ENCODE data around the gene SOX10.

Gene SOX10

DNA sequence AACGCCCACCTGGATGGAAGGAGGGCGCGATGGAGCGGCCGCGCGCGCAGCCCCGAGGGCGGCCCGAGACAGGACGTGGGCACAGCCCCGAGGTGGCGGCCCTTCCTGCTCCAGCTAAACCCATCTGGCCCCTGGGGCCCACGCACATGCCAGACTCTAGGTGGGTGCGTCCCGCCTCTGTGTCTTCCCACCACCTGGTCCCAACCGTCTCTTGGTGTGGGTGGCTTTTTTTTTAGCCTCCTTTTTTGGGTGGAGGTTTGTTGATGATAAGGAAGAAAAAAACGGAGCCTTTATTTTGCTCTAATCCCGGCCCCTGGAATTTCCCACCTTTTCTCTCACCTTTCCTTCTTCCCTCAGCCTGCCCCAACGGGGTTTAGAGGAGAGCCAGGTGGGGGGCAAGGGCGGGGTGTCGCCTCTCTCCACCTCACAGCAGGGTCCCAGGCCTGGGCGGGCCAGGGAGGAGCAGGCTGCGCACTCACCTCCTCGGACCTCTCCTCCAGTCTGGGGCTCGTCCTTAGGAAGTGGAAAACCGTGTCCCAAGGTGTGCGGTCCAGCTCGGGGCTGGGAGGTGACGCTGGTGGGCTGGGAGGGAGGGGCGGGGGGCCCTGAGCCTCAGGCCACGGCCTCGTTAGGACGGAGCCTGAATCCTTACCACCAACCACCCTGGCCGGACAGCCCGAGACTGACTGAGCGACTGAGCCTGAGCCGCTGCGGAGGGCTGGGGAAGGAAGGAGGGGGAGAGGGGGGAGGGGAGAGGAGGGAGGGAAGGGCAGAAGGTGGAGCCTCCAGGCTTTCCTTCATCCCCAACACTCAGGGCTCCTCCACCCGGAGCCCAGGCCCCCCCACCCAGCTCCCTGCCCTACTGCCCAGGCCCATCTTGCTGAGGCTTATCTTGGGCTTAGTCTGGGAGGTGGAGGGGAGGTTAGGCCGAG, at the start of gene SOX10:
Gene SOX10 (minus strand): TSS at position 696 of the 932 bp plus-strand sequence. CDS start 771 bp downstream, outside the sequence.
- DNase-seq: no peak

DNA sequence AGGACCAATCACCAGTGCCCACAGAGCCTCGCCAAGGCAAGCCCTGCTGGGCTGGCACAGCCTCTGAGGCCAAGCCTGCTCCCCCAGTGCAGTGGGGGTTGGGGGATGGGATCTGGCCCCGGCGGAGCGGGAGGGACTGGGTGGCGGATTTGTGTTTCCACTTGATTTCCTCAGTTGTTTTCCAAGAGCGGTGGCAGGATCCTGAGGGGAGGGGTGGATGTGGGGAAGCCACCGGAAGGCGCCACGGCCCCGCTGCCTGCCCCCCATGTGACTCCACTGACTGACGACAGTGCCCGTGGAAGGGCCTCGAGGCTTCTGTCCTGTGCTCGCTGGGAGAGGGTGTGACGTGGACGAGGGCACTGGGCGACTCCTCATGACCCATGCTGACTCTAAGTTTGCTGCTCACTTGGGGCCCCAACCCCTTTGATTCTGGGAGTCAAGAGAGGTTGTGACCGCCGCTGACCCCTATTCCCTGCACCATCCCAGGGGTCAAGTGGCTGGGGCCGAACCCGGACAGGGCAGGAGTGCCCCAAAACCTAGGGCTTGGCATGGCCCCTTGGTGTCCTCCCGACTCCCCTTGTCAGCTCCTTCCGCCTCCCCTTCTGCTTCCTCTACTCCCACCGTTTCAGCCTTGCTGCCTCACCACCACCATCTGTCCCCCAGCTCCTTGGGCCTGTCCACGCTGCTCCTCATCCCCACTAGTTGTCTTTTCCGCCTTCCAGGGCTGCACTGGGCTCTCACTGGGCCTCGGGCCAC, 49.3 kb upstream of the SOX10 start:
- no peak for DNase-seq

DNA sequence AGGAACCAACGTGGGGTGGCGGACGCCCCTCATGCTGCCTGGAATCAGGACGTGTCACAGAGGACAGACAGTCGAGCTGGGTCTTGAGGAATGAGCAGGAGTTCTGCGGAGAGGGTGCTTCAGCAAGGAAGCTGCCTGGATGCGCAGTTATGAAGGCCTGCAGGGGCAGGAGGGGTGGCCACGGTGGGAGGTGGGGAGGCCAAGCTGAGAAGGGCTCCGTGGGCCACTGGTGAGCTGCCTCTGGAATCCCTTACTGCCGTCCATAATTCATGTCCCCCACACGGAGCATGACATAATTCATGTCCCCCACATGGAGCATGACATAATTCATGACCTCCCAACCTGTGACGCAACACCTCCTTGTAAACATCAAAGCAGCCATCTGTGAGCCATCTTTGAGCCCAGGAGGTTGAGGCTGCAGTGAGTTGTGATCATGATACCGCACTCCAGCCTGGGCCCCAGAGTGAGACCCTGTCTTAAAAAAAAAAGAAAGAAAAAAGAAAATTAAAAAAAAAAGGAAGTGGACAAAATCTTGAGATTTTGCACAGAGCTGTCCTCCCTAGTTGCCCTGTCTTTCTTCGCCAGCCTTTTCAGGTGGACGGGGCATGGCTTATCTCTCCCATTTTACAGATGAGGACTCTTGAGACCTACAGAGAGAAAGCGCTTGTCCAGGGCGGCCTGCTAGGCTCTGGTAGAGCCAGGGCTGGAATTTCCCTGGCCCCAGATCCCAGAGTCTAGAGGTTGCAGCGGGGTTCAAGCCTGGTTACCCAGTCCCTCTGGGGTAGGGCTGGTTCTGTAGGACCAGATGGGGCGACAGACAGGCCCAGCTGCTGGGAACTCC, 48.5 kb upstream of the SOX10 start:
- no peak for DNase-seq

- DNase-seq: no peak
These were observed 47.1 kb upstream of the SOX10 start for GRCh38 chr22:38031491-38031890.

GRCh38 chr22:38030311-38031133, 46.2 kb upstream of the SOX10 start:
- DNase-seq: no peak

GRCh38 chr22:38029901-38030300, 45.5 kb upstream of the SOX10 start:
- DNase-seq: no peak

GRCh38 chr22:38029370-38029769, 45.0 kb upstream of the SOX10 start:
- no peak for DNase-seq

GRCh38 chr22:38028344-38029130, 44.2 kb upstream of the SOX10 start:
- no peak for DNase-seq

- DNase-seq: no peak
These were observed 43.1 kb upstream of the SOX10 start for GRCh38 chr22:38027487-38027886.

DNA sequence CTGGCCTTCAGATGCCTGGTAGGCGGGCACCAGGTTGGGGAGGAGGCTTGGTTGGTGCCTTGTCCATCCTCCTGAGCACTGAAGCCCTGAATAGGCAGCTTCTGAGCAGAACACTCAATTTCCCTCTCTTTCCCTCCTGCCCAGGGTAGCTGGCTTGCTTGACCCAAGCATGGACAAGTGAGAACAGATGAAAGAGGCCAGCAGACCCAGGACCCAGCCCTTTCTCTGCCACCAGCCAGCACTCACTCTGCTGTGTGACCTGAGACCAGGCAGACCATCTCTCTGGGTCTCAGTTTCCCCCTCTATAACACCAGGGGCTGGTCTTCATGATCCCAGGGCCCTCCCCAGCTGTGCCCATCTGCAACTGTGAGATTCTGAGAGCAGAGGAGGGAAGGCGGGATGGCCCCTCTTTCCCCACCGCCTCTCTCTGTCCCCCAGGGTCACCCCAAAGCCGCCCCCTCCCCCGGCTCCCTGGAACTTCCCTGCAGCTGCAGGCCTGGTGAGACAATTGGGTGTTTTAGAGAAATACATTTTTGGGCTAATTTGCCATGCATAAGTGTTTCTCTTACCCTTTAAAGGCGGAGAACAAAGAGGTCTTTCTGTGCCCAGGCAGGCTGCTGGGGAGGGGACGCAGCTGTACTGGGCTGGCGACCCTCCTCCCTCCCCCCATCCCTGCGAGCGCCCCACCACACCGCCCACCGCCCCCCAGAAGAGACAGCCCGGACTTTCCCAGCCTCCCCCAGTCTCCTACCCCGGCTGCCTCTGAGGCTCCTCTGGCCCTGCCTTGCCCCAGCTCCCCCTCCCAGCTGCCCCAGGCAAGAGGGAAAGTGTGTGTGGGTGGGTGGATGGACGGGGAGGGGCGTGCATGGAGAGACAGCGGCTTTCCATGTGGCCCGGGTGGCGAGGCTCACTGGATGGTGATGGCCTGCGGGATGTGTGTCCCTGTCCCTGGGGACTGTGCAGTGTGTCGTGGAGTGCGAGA, 42.1 kb upstream of the SOX10 start:
- DNase-seq: no peak

GRCh38 chr22:38025514-38025913, 41.2 kb upstream of the SOX10 start:
- no peak for DNase-seq

GRCh38 chr22:38023045-38023444, 38.7 kb upstream of the SOX10 start:
- no peak for DNase-seq

DNA sequence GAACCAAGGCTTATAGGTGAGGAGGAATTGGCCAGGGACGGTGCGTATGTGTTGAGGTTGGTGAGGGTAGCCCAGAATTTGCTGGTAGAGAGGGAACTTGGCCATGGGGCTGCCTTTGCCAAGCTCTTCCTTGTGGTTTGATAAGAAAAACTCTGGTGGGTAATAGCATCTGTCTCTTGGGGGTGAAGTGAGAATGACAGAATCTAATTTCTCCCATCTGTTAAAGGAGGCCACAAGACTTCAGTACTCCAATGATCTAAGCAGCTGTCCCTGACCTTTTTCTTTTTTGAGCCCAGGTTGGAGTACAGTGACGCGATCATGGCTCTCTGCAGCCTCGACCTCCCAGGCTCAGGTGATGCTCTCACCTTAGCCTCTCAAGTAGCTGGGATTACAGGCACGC, 36.9 kb upstream of the SOX10 start:
- no peak for DNase-seq

DNA sequence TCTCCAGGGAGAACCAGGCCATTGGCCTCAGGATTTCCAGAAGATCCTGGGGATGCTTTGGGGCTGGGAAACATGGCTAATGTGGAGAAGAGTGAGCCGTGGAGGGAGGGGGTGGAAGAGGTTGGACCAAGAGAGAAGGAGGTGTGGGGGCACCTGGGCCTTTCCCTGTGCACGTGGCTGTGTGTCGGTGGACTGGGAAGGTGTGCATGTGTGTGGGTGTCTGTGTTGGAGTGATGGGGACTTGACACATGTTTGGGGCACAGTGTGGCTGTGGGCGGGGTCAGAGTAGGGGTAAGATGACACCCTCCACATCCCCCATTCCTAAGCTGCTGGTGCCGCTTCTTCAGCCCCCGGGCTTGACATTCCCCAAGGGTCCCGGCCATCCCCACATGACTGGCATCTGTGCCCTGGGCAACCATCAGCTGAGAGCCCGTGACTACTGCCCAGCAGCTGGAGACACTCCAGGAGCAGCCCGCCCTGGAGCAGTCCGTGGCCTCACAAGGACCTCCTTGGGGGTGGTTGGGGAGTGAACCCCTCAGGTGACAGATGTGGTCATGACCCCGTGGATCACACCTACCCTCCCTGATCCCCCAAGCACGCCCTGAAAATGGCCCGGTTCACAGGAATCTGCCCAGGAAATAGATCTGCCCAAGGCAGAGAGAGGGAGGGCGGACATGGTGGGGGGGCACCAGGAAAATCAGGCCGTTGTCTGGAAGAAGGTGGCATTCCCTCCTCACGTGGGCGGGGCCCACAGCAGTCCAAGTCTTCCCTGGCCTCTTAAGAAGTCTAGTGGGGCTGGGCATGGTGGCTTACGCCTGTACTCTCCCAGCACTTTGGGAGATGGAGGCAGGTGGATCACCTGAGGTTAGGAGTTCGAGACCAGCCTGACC, 34.8 kb upstream of the SOX10 start:
- DNase-seq: no peak

DNA sequence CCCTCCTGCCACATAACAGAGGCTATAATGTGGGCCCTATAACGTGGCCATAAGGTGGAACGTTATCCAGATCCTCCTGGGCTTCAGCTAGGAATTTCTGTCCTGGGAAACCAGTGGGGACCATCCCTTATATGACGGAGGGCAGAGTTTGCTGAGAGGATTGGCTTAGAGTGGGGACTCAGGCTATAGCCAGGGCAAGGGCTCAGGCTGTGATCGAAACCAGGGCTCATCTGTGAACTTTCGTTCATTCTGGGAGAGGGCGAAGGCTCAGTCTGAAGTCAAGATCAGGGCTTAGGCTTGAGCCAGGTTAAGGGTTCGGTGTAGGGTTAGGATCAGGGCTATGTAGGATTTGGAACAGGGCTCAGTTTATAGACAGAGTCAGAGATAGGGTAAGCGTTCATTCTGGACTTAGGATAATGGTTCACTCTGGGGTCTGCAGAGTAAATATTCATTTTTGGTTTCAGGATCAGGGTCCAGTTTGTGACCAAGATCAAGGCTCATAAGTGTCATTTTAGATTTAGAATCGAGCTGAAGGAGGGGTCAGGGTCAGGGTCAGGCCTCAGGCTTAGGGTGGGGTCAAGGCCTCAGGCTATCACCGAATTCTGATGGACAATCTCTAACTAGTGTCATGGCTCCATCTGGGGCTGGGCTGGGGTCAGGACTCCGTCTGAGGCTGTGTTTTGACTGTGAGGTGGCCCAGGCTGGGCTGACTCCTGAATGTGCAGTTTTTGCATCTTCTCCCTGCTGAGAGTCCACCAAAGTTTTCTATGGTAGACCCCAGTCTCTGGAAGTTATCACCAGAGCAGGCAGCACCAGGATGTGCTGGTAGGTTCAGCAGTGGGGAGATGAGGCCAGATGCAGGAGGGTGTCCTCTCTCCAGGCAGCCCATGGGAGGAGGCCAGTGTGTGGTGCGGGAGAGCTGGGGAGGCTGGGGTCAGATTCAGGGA, 33.9 kb upstream of the SOX10 start:
- no peak for DNase-seq

DNA sequence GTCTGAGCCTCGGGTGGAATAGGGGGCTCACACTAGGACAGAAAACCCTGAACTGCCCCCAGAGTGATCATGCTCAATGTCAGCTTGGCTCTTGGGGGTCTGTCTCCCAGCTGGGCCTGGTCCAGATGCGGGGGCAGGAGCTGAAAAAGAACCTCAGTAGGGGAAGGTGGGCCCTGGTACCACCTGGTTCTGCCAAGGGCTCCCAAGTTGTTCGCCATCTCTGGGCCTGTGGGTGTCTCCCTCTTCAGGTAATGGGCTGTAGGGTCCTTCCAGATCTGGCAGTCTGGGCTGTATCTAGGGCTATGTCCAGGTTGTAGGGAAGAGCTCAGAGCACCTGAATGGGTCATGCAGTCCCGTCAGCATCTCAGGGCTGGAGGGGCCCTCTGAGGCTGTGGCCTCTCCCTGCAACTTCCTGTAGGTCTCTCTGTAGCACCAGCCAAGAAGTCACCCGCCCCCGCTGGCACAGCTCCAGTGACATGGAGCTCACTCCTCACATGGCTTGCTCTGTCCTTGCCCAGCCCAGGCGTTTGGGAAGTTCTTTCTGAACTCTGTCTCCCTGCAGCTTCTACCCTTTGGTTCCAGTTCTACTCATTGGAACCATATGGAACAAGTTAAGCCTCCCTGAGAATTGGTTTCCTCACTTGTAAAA, 33.0 kb upstream of the SOX10 start:
- DNase-seq: no peak

All from NCI-H446 treated with DMSO at 0.1 percent for 48 hours (cell line).